Liver (tissue), 2 donors: ENCODE data around the gene STX1A.

Source experiments
- TF ChIP-seq, protein P1 (sequence below): IDR thresholded peaks from 2 replicates; pipeline ENCODE4 v1.6.1; 2016; ENCODE audit warnings: antibody characterized with exemption, mild to moderate bottlenecking
- TF ChIP-seq, protein P2 (sequence below): fragments of 150-350 bp; IDR thresholded peaks from 2 replicates; pipeline ENCODE4 v1.5.1; 2017; ENCODE audit warnings: improper control_type of control experiment, low read depth, low read length; ENCODE audit not compliant: missing input control
- donor health status: healthy.

DNA sequence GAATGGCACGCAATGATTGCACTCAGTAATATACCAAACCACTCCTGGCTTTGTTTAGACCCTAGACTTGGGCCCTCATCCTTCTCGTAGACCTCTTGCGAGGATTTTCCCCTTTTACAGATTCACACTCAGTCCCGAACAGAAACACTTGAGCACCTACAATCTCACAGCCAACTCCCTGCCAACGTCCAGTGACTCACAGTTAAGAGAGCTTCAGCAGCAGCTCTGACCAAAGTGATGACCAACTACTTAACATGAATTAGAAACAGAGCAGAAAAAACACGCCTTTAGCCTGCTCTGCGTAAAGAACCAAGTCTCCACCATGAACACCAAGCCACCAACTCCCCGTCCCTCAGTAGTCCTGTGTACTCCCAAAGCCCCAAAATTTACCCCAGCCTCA, 38.4 kb downstream of the STX1A start:
- TF ChIP-seq, protein P1, sequence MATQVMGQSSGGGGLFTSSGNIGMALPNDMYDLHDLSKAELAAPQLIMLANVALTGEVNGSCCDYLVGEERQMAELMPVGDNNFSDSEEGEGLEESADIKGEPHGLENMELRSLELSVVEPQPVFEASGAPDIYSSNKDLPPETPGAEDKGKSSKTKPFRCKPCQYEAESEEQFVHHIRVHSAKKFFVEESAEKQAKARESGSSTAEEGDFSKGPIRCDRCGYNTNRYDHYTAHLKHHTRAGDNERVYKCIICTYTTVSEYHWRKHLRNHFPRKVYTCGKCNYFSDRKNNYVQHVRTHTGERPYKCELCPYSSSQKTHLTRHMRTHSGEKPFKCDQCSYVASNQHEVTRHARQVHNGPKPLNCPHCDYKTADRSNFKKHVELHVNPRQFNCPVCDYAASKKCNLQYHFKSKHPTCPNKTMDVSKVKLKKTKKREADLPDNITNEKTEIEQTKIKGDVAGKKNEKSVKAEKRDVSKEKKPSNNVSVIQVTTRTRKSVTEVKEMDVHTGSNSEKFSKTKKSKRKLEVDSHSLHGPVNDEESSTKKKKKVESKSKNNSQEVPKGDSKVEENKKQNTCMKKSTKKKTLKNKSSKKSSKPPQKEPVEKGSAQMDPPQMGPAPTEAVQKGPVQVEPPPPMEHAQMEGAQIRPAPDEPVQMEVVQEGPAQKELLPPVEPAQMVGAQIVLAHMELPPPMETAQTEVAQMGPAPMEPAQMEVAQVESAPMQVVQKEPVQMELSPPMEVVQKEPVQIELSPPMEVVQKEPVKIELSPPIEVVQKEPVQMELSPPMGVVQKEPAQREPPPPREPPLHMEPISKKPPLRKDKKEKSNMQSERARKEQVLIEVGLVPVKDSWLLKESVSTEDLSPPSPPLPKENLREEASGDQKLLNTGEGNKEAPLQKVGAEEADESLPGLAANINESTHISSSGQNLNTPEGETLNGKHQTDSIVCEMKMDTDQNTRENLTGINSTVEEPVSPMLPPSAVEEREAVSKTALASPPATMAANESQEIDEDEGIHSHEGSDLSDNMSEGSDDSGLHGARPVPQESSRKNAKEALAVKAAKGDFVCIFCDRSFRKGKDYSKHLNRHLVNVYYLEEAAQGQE, result no peak
- TF ChIP-seq, protein P2, sequence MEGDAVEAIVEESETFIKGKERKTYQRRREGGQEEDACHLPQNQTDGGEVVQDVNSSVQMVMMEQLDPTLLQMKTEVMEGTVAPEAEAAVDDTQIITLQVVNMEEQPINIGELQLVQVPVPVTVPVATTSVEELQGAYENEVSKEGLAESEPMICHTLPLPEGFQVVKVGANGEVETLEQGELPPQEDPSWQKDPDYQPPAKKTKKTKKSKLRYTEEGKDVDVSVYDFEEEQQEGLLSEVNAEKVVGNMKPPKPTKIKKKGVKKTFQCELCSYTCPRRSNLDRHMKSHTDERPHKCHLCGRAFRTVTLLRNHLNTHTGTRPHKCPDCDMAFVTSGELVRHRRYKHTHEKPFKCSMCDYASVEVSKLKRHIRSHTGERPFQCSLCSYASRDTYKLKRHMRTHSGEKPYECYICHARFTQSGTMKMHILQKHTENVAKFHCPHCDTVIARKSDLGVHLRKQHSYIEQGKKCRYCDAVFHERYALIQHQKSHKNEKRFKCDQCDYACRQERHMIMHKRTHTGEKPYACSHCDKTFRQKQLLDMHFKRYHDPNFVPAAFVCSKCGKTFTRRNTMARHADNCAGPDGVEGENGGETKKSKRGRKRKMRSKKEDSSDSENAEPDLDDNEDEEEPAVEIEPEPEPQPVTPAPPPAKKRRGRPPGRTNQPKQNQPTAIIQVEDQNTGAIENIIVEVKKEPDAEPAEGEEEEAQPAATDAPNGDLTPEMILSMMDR, result no peak
